ENCODE results near the gene AGXT2.
A peak's percentile ranks its signal among the peaks of the same experiment; 100 is the strongest.

Gene AGXT2

GRCh38 chr5:35009657-35010056, 38.1 kb downstream of the AGXT2 start:
- no peak overlapping the region for H3K4me3 ChIP-seq (ENCODE audit: low read depth, low read length)

GRCh38 chr5:35009019-35009418, 38.7 kb downstream of the AGXT2 start:
- TF ChIP-seq CTCF (IDR thresholded peaks at IDR 0.05; ENCODE audit: borderline replicate concordance, insufficient read depth, low read depth, low read length) = no peak

More at GRCh38 chr5:35009657-35010056, 38.1 kb downstream of the AGXT2 start:
- no peak for TF ChIP-seq CTCF (IDR thresholded peaks at IDR 0.05; ENCODE audit: borderline replicate concordance, insufficient read depth, low read depth, low read length)

GRCh38 chr5:35004771-35005170, 43.0 kb downstream of the AGXT2 start:
- TF ChIP-seq CTCF (IDR thresholded peaks at IDR 0.05; ENCODE audit: borderline replicate concordance, insufficient read depth, low read depth, low read length) = no peak
- no peak overlapping the region for H3K4me3 ChIP-seq (ENCODE audit: low read depth, low read length)

More at GRCh38 chr5:35009019-35009418, 38.7 kb downstream of the AGXT2 start:
- H3K4me3 ChIP-seq (ENCODE audit: low read depth, low read length) = no peak overlapping the region

GRCh38 chr5:35004200-35004599, 43.5 kb downstream of the AGXT2 start:
- H3K4me3 ChIP-seq (ENCODE audit: low read depth, low read length) = no peak overlapping the region
- TF ChIP-seq CTCF (IDR thresholded peaks at IDR 0.05; ENCODE audit: borderline replicate concordance, insufficient read depth, low read depth, low read length) = no peak

- H3K4me3 ChIP-seq (ENCODE audit: low read depth, low read length) = no peak overlapping the region
- TF ChIP-seq CTCF (IDR thresholded peaks at IDR 0.05; ENCODE audit: borderline replicate concordance, insufficient read depth, low read depth, low read length) = peak; percentile 80
Measured at GRCh38 chr5:35003018-35003957, 44.5 kb downstream of the AGXT2 start.

- no peak for TF ChIP-seq CTCF (IDR thresholded peaks at IDR 0.05; ENCODE audit: borderline replicate concordance, insufficient read depth, low read depth, low read length)
- H3K4me3 ChIP-seq (ENCODE audit: low read depth, low read length) = no peak overlapping the region
Measured at GRCh38 chr5:35002459-35002858, 45.3 kb downstream of the AGXT2 start.

- no peak for TF ChIP-seq CTCF (IDR thresholded peaks at IDR 0.05; ENCODE audit: borderline replicate concordance, insufficient read depth, low read depth, low read length)
- no peak overlapping the region for H3K4me3 ChIP-seq (ENCODE audit: low read depth, low read length)
Measured at GRCh38 chr5:35001842-35002241, 45.9 kb downstream of the AGXT2 start.

Data from GM12875 (cell line).